Measurements from ENCODE around the gene ZBTB8B. TPM values are rescaled to one million over a fixed set of nuclear protein-coding genes. Genes with fewer than 3 reads are reported as not detected.
"Not testable (repeated sequence)": the region's sequence is repeated elsewhere in the genome, so short reads cannot be mapped to it uniquely, and the experiment has no call there.

The ZBTB8B gene
- total RNA-seq, 1 experiment from 2014 or later = 0.08 TPM

DNA sequence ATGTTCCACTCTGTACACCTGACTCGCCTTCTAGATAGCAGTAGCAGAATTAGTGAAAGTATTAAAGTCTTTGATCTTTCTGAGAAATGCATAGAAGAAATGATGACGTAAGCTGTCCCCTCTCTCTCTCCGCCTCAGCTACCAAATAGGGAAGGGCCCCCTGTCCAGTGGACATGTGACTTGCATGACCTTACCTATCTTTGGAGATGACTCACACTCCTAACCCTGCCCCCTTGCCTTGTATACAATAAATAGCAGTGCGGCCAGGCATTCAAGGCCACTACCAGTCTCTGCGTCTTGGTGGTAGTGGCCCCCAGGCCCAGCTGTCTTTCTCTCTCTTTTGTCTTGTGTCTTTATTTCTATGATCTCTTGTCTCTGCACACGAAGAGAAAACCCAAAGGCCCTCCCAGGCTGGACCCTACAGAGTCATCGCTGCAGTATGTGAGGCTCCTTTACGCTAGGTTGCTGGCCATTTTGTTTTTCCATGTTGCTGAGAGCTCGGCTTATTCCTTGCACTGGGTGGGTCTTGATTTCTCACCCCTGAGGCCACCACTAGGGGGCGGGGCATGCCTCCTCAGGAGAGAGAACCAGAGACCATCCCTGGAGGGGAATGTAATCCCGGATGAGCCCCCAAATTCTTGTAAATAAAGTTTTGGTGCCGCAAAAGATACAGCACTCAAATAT is 16.0 kb upstream of the ZBTB8B start:
- CTCF ChIA-PET = interaction anchor here (0.5 to 1.0 kb wide), 7 partner anchors 23 to 186 kb away, joined by 3 to 10 read pairs (median 3); no protein-coding TSS in a partner anchor
- in situ Hi-C loops (cut with HindIII; ENCODE audit: low pct_unique_long_range_greater_than_20kb, low sequenced_read_pairs) (no loop called here), intact Hi-C loops (cut with micrococcal nuclease; ENCODE audit: unreplicated experiment) (loop anchor here (10.0 kb wide), 1 partner anchor 426 kb away; the partner anchor contains the start of gene FNDC5)
- POLR2A ChIA-PET = interaction anchor here (0.6 kb wide), 1 partner anchor 53 kb away, joined by 8 read pairs; no protein-coding TSS in a partner anchor
- Histone ChIP-seq H3K27me3 (ENCODE audit: control insufficient read depth, insufficient read depth, low read length) (no peaks in the 10 kb centered on the region), H3K36me3 (ENCODE audit: control insufficient read depth, insufficient read depth, low read length) (no peaks in the 10 kb centered on the region), H3K9me3 (ENCODE audit: control insufficient read depth, insufficient read depth, low read depth, low read length) (no peaks in the 10 kb centered on the region), H3K4me1 (ENCODE audit: control insufficient read depth, insufficient read depth, low read length) (peaks cover 5% of the 10 kb centered on the region; the same call in 1 of the 2 replicates), H3K27ac (ENCODE audit: low read length) (no peak overlapping the region), H3K4me3 (ENCODE audit: low read depth in 2 of 2, low read length in 2 of 2) (no peak overlapping the region)
- DNase-seq (ENCODE audit: low read depth, low spot score) = no peak
- peak; percentile 74 for ATAC-seq
- TF ChIP-seq POLR2AphosphoS5 (IDR thresholded peaks at IDR 0.05; ENCODE audit: low read depth, low read length) (no peak), TCF7L2 (IDR thresholded peaks at IDR 0.05; ENCODE audit: low read depth, low read length) (0 out of 2 replicates have a peak, but pooled peaks have one; percentile 23)
- TF ChIP-seq, protein P1, sequence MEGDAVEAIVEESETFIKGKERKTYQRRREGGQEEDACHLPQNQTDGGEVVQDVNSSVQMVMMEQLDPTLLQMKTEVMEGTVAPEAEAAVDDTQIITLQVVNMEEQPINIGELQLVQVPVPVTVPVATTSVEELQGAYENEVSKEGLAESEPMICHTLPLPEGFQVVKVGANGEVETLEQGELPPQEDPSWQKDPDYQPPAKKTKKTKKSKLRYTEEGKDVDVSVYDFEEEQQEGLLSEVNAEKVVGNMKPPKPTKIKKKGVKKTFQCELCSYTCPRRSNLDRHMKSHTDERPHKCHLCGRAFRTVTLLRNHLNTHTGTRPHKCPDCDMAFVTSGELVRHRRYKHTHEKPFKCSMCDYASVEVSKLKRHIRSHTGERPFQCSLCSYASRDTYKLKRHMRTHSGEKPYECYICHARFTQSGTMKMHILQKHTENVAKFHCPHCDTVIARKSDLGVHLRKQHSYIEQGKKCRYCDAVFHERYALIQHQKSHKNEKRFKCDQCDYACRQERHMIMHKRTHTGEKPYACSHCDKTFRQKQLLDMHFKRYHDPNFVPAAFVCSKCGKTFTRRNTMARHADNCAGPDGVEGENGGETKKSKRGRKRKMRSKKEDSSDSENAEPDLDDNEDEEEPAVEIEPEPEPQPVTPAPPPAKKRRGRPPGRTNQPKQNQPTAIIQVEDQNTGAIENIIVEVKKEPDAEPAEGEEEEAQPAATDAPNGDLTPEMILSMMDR (IDR thresholded peaks at IDR 0.05) = peak; percentile 69
- no TSS peak for BruUV-seq (replicated peaks)

DNA sequence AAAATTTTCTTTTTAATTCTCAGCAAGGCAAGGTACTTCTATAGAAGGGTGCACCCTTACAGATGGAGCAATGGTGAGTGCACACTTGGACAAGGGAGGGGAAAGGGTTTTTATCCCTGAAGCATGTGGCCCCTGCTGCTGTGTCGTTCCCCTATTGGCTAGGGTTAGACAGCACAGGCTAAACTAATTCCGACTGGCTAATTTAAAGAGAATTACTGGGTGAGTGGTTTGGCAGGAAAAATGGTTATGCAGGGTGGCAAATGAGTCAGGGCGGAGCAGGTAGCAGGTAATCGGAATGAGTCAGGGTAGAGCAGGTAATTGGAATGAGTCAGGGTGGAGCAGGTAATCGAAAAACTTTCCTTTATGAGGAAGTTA is 15.4 kb upstream of the ZBTB8B start:
- ATAC-seq; BruUV-seq (replicated peaks); H3K27ac ChIP-seq (ENCODE audit: low read length); DNase-seq (ENCODE audit: low read depth, low spot score); H3K27me3 ChIP-seq (ENCODE audit: control insufficient read depth, insufficient read depth, low read length); H3K9me3 ChIP-seq (ENCODE audit: control insufficient read depth, insufficient read depth, low read depth, low read length); H3K4me1 ChIP-seq (ENCODE audit: control insufficient read depth, insufficient read depth, low read length); in situ Hi-C loops (cut with HindIII; ENCODE audit: low pct_unique_long_range_greater_than_20kb, low sequenced_read_pairs); H3K4me3 ChIP-seq (ENCODE audit: low read depth in 2 of 2, low read length in 2 of 2); H3K36me3 ChIP-seq (ENCODE audit: control insufficient read depth, insufficient read depth, low read length): not testable (repeated sequence)
- intact Hi-C loops (cut with micrococcal nuclease; ENCODE audit: unreplicated experiment) = loop anchor here (10.0 kb wide), 1 partner anchor 425 kb away; the partner anchor contains the start of gene FNDC5
- ChIA-PET POLR2A (interaction anchor here (0.6 kb wide), 1 partner anchor 53 kb away, joined by 8 read pairs; no protein-coding TSS in a partner anchor), CTCF (interaction anchor here (0.6 to 1.0 kb wide), 3 partner anchors 23 to 185 kb away, joined by 3 to 4 read pairs (median 3); no protein-coding TSS in a partner anchor)

DNA sequence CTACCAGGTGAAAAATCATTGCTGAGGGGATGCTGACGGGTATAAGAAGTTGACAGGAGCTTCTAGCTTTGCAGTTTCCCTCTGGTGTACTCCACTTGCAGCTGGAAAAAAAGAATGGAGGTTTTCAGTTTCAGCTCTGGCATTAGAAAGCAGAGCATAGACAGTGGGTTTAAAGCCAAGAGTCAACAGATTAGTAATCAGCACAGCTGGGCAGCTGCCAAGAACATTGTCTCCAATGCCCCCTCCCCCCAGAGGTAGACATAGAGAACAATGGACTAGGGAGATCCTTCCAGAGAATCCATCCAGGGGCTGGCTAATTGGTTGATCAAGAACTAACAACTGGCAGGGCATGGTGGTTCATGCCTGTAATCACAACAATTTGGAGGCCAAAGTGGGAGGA is 10.1 kb upstream of the ZBTB8B start:
- Histone ChIP-seq H3K27me3 (ENCODE audit: control insufficient read depth, insufficient read depth, low read length) (no peaks in the 10 kb centered on the region), H3K9me3 (ENCODE audit: control insufficient read depth, insufficient read depth, low read depth, low read length) (no peaks in the 10 kb centered on the region), H3K4me3 (ENCODE audit: low read depth in 2 of 2, low read length in 2 of 2) (no peak overlapping the region), H3K36me3 (ENCODE audit: control insufficient read depth, insufficient read depth, low read length) (no peaks in the 10 kb centered on the region), H3K4me1 (ENCODE audit: control insufficient read depth, insufficient read depth, low read length) (no peaks in the 10 kb centered on the region), H3K27ac (ENCODE audit: low read length) (no peak overlapping the region)
- in situ Hi-C loops (cut with HindIII; ENCODE audit: low pct_unique_long_range_greater_than_20kb, low sequenced_read_pairs) = no loop called here
- DNase-seq (ENCODE audit: low read depth, low spot score) (no peak), ATAC-seq (no peak)
- POLR2A ChIA-PET = no interaction called here
- TF ChIP-seq POLR2AphosphoS5 (IDR thresholded peaks at IDR 0.05; ENCODE audit: low read depth, low read length) = no peak
- TF ChIP-seq, protein P2, sequence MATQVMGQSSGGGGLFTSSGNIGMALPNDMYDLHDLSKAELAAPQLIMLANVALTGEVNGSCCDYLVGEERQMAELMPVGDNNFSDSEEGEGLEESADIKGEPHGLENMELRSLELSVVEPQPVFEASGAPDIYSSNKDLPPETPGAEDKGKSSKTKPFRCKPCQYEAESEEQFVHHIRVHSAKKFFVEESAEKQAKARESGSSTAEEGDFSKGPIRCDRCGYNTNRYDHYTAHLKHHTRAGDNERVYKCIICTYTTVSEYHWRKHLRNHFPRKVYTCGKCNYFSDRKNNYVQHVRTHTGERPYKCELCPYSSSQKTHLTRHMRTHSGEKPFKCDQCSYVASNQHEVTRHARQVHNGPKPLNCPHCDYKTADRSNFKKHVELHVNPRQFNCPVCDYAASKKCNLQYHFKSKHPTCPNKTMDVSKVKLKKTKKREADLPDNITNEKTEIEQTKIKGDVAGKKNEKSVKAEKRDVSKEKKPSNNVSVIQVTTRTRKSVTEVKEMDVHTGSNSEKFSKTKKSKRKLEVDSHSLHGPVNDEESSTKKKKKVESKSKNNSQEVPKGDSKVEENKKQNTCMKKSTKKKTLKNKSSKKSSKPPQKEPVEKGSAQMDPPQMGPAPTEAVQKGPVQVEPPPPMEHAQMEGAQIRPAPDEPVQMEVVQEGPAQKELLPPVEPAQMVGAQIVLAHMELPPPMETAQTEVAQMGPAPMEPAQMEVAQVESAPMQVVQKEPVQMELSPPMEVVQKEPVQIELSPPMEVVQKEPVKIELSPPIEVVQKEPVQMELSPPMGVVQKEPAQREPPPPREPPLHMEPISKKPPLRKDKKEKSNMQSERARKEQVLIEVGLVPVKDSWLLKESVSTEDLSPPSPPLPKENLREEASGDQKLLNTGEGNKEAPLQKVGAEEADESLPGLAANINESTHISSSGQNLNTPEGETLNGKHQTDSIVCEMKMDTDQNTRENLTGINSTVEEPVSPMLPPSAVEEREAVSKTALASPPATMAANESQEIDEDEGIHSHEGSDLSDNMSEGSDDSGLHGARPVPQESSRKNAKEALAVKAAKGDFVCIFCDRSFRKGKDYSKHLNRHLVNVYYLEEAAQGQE (IDR thresholded peaks at IDR 0.05; ENCODE audit: insufficient read depth in 1 of 2, low read depth in 2 of 2, low read length in 1 of 2) = no peak
- TF ChIP-seq, protein P1 (IDR thresholded peaks at IDR 0.05) = no peak
- TF ChIP-seq SIN3A (IDR thresholded peaks at IDR 0.05; ENCODE audit: borderline replicate concordance, insufficient read depth, low read depth, low read length) = no peak
- CTCF ChIA-PET = no interaction called here
- intact Hi-C loops (cut with micrococcal nuclease; ENCODE audit: unreplicated experiment) = no loop called here
- no TSS peak for BruUV-seq (replicated peaks)

Data from Panc1 (cell line).